Smooth muscle cell (in vitro differentiated cells): ENCODE results near the gene ETFB. TPM values are rescaled to one million over a fixed set of nuclear protein-coding genes. Genes with fewer than 3 reads are reported as not detected.
A peak's percentile ranks its signal among the peaks of the same experiment; 100 is the strongest.

Experiments used
- DNase-seq: peaks from one replicate; lab custom pipeline; 2025; ENCODE audit not compliant: unreplicated experiment; lab: John Stamatoyannopoulos, UW
- H2AFZ ChIP-seq: fragments of 200-600 bp; sonication (generic); 2 replicates; pipeline ENCODE4 v1.6.0; 2016; ENCODE audit warnings: antibody characterized with exemption, low read depth, mild to moderate bottlenecking
- H3F3A ChIP-seq: fragments of 200-600 bp; sonication (generic); 2 replicates; pipeline ENCODE4 v1.6.0; 2017; ENCODE audit warnings: antibody characterized with exemption, low read depth
- H3K27ac ChIP-seq: fragments of 200-600 bp; sonication (generic); 2 replicates; pipeline ENCODE4 v1.5.1; 2016; ENCODE audit warnings: low read depth, mild to moderate bottlenecking
- H3K27me3 ChIP-seq: fragments of 200-600 bp; sonication (generic); 2 replicates; pipeline ENCODE4 v1.6.1; 2016; ENCODE audit warnings: low read depth, mild to moderate bottlenecking
- H3K36me3 ChIP-seq: fragments of 200-600 bp; sonication (generic); 2 replicates; pipeline ENCODE4 v1.5.1; 2016; ENCODE audit warnings: low read depth
- H3K4me1 ChIP-seq: fragments of 200-600 bp; sonication (generic); 2 replicates; pipeline ENCODE4 v1.5.1; 2016; ENCODE audit warnings: low read depth
- H3K4me2 ChIP-seq: fragments of 200-600 bp; sonication (generic); 2 replicates; pipeline ENCODE4 v1.6.0; 2016; ENCODE audit warnings: mild to moderate bottlenecking
- H3K4me3 ChIP-seq: fragments of 200-600 bp; sonication (generic); 2 replicates; pipeline ENCODE4 v1.5.1; 2016; ENCODE audit warnings: mild to moderate bottlenecking
- H3K79me2 ChIP-seq: fragments of 200-600 bp; sonication (generic); 2 replicates; pipeline ENCODE4 v1.6.0; 2016; ENCODE audit warnings: low read depth, mild to moderate bottlenecking
- H3K9ac ChIP-seq: fragments of 200-600 bp; sonication (generic); 2 replicates; pipeline ENCODE4 v1.6.0; 2016; ENCODE audit warnings: low read depth
- H3K9me3 ChIP-seq: fragments of 200-600 bp; sonication (generic); replicated peaks from 2 replicates; pipeline ENCODE4 v1.5.1; 2016; ENCODE audit warnings: low read depth
- H4K20me1 ChIP-seq: fragments of 200-600 bp; sonication (generic); 2 replicates; pipeline ENCODE4 v1.6.0; 2016; ENCODE audit warnings: low read depth
- WGBS: methylation state at CpG from one replicate; pipeline ENCODE4 v1.1.7; 2016; ENCODE audit warnings: low lambda C conversion rate; 5-methylcytosine and 5-hydroxymethylcytosine counted together
- polyA plus RNA-seq: library from polyadenylated mRNA; unstranded; fragments of >200 nt; fragmentation: Nextera tagmentation; extraction: Ambion mirVana; gene quantifications from 2 replicates; pipeline ENCODE4 v1.2.1, GENCODE V29; 2016
- total RNA-seq: library from RNA; depleted of rRNA; stranded (reverse); fragments of >200 nt; gene quantifications from 2 replicates; pipeline ENCODE4 v1.2.3, GENCODE V29; 2014
- TF ChIP-seq, protein P1 (sequence below): fragments of 200-600 bp; sonication (generic); IDR thresholded peaks from 2 replicates; pipeline ENCODE4 v1.5.1; 2017; ENCODE audit warnings: borderline replicate concordance, mild to moderate bottlenecking, antibody characterized with exemption; ENCODE audit not compliant: insufficient read depth, poor library complexity, severe bottlenecking

Gene ETFB
- total and polyA plus RNA-seq, 2 experiments from 2014 or later = 51.1 to 94.5 TPM

DNA sequence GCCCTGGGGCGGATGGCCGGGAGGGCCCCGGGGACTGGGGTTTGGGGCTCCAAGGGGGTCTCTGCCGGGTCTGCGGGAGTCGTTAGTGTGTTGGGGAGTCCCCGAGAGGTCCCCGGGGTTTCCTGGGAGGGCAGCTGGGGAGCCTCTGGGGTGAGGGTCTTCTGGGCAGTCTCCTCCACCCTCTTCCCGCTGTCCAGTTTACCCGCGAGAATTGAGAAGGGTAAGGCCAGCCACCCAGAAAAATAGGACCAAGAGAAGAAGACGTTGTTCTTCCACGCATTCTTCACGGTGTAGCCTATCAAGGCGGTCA is 1.0 kb upstream of the ETFB start:
- peak overlapping the region; percentile 84 for H3K9ac ChIP-seq
- H4K20me1 ChIP-seq = no peaks in the 10 kb centered on the region
- H3K79me2 ChIP-seq = no peaks in the 10 kb centered on the region
- TF ChIP-seq, protein P1, sequence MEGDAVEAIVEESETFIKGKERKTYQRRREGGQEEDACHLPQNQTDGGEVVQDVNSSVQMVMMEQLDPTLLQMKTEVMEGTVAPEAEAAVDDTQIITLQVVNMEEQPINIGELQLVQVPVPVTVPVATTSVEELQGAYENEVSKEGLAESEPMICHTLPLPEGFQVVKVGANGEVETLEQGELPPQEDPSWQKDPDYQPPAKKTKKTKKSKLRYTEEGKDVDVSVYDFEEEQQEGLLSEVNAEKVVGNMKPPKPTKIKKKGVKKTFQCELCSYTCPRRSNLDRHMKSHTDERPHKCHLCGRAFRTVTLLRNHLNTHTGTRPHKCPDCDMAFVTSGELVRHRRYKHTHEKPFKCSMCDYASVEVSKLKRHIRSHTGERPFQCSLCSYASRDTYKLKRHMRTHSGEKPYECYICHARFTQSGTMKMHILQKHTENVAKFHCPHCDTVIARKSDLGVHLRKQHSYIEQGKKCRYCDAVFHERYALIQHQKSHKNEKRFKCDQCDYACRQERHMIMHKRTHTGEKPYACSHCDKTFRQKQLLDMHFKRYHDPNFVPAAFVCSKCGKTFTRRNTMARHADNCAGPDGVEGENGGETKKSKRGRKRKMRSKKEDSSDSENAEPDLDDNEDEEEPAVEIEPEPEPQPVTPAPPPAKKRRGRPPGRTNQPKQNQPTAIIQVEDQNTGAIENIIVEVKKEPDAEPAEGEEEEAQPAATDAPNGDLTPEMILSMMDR = no peak
- H3F3A ChIP-seq = no peaks in the 10 kb centered on the region
- WGBS = under 1% methylated on average over 15 of the region's 15 CpGs
- peak overlapping the region; percentile 88 for H3K27ac ChIP-seq
- H2AFZ ChIP-seq = peak overlapping the region; percentile 63
- H3K36me3 ChIP-seq = no peaks in the 10 kb centered on the region
- peak; percentile 76 for DNase-seq
- peak overlapping the region; percentile 100 for H3K4me2 ChIP-seq
- no peaks in the 10 kb centered on the region for H3K27me3 ChIP-seq
- H3K4me1 ChIP-seq = peaks cover 22% of the 10 kb centered on the region
- H3K9me3 ChIP-seq = no peaks in the 10 kb centered on the region
- peak overlapping the region; percentile 93 for H3K4me3 ChIP-seq

DNA sequence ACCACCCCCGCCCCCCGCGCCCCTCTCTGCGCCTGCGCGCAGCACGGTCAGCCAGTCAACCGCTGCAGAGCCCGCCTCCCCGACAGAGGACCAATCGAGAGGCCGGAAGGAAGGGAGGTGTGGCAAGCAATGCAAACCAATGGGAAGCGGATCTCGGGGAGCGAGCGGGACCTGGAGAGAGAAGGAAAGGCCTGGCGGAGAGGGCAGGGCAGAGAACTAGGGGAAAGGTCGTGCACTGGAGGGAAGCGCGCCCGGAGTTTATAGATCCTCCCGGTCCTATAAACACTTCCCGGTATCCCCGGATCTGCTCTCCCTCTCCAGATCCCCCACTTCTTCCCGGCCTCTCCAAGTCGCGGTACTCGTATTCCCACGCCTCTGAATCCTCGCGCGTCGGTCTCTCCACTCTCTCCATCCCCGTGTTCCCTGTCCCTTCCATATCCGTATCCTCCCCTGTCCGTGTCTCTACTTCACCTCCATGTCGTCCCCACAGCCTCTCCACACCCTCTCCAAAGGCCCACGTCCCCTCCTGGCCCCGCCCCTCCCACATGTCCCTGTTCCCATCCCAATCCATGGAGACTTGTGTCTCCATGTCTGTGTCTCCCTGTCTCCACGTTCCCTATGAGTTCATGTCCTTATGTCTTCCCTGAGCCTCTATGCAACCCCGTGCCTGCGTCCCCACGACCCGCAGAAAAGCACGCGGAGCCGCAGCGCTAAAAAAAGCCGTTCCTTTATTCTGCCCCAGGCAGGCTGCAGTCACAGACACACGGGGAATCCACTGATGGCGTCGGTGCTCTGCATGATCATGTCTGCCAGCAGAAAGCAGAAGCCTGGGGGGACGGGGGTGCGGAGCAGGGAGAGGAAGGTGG is 434 bp upstream of the ETFB start:
- TF ChIP-seq, protein P1 = no peak
- peak; percentile 89 for DNase-seq
- Histone ChIP-seq H3K4me1 (peaks cover 22% of the 10 kb centered on the region), H3F3A (no peaks in the 10 kb centered on the region), H3K27ac (peak overlapping the region; percentile 88), H3K4me2 (peak overlapping the region; percentile 100), H3K4me3 (peak overlapping the region; percentile 93), H3K79me2 (no peaks in the 10 kb centered on the region), H3K27me3 (no peaks in the 10 kb centered on the region), H4K20me1 (no peaks in the 10 kb centered on the region), H2AFZ (peak overlapping the region; percentile 63), H3K9me3 (no peaks in the 10 kb centered on the region), H3K9ac (peak overlapping the region; percentile 84), H3K36me3 (no peaks in the 10 kb centered on the region)
- WGBS = under 1% methylated on average over 42 of the region's 54 CpGs

DNA sequence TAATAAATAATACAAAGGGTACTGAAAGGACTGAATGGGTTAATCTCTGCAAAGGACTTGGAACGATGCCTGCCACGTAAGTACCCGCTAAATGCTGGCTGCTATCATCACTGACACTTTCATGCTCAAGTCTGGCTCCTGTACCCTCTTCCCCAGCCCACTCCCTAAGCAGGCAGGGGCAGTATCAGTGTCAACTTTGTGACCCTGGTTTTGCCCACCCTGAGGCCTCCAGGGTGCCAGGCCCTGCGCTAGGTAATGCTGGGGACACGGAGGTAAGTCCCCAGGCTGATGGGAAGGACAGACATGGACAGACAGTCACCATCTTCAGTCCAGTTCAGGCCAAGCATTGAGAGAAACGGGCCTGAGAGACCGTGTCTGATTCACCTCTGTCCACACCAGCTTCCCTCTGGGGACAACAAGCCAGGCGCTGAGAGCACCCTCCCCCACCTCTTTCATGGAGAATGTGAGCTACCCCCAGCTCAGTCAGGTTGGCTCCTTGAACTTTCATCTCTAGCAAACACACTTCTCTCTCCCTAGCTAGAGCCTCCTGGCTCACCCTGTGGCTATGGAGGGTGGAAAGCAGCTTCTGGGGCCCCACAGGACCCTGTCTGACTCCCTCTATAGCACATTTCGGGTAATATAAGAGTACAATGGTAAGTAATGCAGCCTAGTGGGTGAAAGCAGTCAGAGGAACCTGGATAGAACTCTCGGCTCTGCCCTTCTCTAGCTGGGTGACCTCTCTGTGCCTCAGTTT is 800 bp downstream of the ETFB start:
- Histone ChIP-seq H2AFZ (peak overlapping the region; percentile 89), H3K9ac (peak overlapping the region; percentile 87), H3F3A (no peaks in the 10 kb centered on the region), H3K79me2 (no peaks in the 10 kb centered on the region), H3K36me3 (no peaks in the 10 kb centered on the region), H3K27ac (peak overlapping the region; percentile 58), H3K4me3 (peak overlapping the region; percentile 93), H3K9me3 (no peaks in the 10 kb centered on the region), H3K4me1 (peaks cover 22% of the 10 kb centered on the region), H3K27me3 (no peaks in the 10 kb centered on the region), H4K20me1 (no peaks in the 10 kb centered on the region), H3K4me2 (peak overlapping the region; percentile 100)
- no peak for DNase-seq
- TF ChIP-seq, protein P1 = no peak
- 22% methylated on average over 10 of the region's 10 CpGs for WGBS
